Measurements from ENCODE around the gene SERPINB1.
"Not testable (repeated sequence)": the region's sequence is repeated elsewhere in the genome, so short reads cannot be mapped to it uniquely, and the experiment has no call there.

GRCh38 chr6:2859798-2860705 lies 18.4 kb upstream of the SERPINB1 start:
- not testable (repeated sequence) for TF ChIP-seq CTCF, POLR2A (IDR thresholded peaks at IDR 0.05)
